Neural progenitor cell (in vitro differentiated cells): Measurements from ENCODE around the gene WDR20.

Experiments
- CTCF ChIP-seq: fragments of 200-600 bp; sonication (generic); IDR thresholded peaks from 2 replicates; pipeline ENCODE4 v1.5.1; 2017; ENCODE audit warnings: antibody characterized with exemption, mild to moderate bottlenecking
- EZH2 ChIP-seq: fragments of 200-600 bp; sonication (generic); IDR thresholded peaks from 2 replicates; pipeline ENCODE4 v1.6.1; 2017; ENCODE audit warnings: antibody characterized with exemption, mild to moderate bottlenecking, moderate library complexity

GRCh38 chr14:102229071-102229738 lies 89.5 kb downstream of the WDR20 start:
- TF ChIP-seq CTCF (no peak), EZH2 (no peak)
